GM18861 (cell line): ENCODE results near the gene IFNGR2.
"Not testable (repeated sequence)": the region's sequence is repeated elsewhere in the genome, so short reads cannot be mapped to it uniquely, and the experiment has no call there.

Experiments
- ATAC-seq: cut with Tn5 transposase; IDR thresholded peaks from one replicate; pipeline ENCODE4 v1.9.1; 2021; ENCODE audit not compliant: unreplicated experiment

The IFNGR2 gene

DNA sequence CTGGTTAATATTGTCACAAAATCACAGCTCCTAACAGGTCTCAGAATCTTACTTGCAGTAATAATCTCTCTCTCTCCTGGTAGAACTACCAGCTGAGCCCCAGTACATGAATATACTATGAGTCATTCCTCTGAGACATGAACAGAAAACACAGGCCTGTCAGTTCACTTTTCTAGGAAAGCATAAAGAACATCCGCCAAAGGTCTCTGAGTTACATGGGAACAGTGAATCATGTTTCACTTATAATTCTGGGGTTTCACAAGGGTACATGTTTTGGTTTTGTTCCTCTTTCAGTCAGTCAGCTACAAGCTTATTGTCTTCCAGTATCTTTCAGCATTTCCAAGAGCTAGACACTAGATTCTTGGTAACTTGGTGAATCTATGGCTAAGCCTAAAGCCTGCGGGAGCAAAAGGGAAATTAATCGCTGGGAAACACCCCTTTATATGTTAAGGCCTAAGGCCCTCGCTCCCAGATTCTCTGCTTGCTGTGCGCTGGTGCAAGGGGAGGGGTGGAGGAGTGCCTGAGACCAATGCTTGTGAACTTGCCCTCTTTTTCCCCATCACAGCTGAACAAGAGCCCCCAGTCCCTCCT, 31.7 kb downstream of the IFNGR2 start:
- peak; percentile 83 for ATAC-seq

- ATAC-seq, result no peak
Observed at GRCh38 chr21:33437140-33437539, 33.9 kb downstream of the IFNGR2 start.

DNA sequence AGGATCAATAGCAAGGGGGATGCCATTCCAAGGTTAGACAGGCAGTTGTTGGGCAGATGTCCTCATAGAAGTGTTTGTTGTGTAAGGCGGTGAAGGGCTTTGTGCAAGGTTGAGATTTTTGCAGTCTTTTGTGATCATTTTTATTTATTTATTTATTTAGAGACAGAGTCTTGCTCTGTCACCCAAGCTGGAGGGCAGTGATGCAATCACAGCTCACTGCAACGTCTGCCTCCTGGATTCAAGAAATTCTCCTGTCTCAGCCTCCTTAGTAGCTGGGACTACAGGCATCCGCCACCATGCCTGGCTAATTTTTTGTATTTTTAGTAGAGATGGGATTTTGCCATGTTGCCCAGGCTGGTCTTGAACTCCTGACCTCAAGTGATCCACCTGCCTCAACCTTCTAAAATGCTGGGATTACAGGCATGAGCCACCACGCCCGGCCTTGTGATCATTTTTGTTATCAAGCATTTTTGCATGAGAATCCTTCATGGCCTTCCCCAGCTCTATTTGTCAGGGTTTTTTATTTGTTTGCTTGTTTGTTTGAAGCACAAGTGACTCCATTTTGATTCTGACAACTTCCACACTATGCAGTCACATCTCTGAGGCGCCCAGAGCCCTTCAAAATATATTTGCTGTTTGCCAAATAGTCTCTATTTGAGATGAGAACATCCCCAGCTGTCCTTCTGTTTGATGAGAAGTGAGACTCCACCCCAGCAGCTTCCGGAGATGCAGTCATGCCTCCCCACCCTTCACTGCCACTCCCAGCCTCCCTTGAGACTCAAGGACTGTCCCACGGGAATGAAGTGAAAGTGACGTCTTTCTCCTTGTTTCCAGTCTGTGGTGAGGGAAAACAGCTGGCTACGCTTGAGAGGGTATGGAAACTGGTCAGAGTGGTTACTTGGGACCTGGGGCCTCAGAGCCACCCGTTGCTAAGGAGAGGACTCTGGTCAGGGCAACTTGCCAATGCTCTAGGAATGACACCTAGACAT, 38.6 kb downstream of the IFNGR2 start:
- ATAC-seq, result peak; percentile 55

DNA sequence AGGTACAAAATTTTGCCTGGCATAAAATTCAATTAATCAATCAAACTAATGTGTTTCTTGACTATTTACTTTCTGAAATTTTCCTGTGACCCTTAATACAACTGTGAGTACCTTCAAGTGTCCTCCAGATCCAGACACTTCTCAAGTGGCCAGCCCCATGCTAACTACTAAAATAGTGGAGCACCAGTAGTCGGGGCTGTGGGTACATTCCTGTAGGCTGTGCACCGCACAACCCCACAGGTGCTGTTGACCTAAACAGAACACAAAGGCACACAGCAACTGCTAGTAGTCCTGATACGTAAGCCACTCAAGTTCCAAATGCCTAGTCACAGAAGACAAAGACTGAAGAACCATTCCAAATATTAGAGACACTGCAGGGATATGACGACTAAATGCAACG, 40.0 kb downstream of the IFNGR2 start:
- no peak for ATAC-seq

GRCh38 chr21:33444499-33444898, 41.3 kb downstream of the IFNGR2 start:
- ATAC-seq, result no peak

- ATAC-seq, result not testable (repeated sequence)
Observed at GRCh38 chr21:33446620-33447019, 43.4 kb downstream of the IFNGR2 start.

DNA sequence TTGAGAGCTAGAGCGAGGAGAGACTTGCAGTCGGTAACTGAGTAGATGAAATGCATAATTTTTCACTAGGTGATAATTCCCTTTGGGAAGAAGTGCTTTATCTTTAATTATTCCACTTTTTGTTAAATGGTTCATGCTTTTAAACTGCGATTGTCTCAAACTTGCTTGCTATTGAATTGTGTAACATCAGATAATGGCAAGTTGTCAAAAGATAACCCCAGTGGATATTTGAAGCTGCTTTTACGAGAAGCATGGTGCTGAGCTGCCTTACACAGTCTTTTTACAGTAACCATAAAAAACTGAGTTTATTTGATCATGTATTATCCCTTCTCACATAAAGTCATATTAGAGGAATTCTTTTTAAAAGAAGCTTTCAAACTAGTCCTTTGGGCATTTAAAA, 46.4 kb downstream of the IFNGR2 start:
- ATAC-seq, result no peak

GRCh38 chr21:33451634-33452071, 48.4 kb downstream of the IFNGR2 start:
- ATAC-seq, result no peak

DNA sequence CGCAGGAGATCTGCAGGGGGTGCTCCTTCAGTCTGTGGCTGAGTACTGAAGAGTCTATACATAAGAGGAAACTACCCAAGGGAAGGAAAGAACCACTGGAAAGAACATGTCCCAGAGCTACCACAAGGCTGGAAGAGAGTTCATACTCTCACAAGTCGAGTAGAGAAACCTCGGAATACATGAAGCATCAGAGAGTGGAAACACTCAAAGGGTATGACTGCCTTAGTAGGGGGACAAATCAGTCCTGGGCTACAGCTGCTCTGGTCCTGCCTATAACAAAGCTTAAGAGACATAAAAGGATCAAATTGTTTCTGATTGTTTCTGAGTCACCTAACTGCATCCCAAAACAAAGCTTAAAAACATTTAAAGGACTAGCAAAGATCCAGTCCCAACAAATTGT, 49.1 kb downstream of the IFNGR2 start:
- no peak for ATAC-seq

DNA sequence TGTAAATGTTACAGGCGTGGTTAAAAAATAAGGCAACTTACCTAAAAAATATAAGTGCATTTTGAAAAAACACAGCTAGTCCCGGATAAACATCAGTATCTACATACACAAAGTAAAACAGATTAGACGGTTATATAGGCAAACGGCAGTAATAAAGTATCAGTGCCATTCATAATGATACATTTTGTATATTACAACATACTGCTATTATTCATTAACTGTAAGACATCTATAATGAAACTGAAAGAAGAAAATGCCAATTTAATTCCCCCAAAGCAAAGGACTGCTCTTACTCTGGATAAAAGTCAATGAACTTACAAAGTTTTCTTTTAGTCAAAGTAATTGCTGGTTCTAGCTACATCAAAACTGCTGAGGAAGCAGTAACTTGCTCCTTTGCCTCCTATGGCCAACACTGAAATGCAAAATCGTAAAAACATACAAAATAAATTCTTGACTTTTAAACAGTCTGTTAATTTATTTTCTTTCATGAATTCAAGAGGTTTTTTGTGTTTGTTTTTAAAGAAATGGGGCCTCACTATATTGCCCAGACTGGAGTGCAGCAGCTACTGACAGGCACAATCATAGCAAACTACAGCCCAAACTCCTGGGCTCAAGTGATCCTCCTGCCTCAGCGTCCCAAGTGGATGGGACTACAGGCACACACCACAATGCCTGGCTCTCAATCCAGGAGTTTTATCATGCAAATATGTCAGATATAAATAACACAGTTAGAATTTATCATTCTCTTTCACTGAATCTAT, 52.7 kb downstream of the IFNGR2 start:
- no peak for ATAC-seq

GRCh38 chr21:33458861-33459260, 55.6 kb downstream of the IFNGR2 start:
- ATAC-seq, result no peak

- ATAC-seq, result no peak
Observed at GRCh38 chr21:33461538-33462250, 58.5 kb downstream of the IFNGR2 start.

DNA sequence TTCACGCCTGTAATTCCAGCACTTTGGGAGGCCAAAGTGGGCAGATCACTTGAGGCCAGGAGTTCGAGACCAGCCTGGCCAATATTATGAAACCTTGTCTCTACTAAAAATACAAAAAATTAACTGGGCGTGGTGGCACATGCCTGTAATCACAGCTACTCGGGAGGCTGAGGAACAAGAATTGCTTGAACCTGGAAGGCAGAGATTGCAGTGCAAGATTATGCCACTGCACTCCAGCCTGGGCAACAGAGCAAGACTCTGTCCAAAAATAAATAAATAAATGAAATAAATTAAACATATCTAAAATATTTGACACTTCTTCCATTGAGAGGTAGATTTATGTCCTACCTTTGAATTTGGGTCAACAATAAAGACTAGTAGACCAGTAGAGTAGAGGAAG, 66.0 kb downstream of the IFNGR2 start:
- ATAC-seq, result not testable (repeated sequence)

- no peak for ATAC-seq
Observed at GRCh38 chr21:33470701-33471100, 67.5 kb downstream of the IFNGR2 start.

- ATAC-seq, result no peak
Observed at GRCh38 chr21:33473344-33473743, 70.1 kb downstream of the IFNGR2 start.

GRCh38 chr21:33477066-33477465, 73.9 kb downstream of the IFNGR2 start:
- no peak for ATAC-seq

GRCh38 chr21:33478182-33478581, 75.0 kb downstream of the IFNGR2 start:
- no peak for ATAC-seq

DNA sequence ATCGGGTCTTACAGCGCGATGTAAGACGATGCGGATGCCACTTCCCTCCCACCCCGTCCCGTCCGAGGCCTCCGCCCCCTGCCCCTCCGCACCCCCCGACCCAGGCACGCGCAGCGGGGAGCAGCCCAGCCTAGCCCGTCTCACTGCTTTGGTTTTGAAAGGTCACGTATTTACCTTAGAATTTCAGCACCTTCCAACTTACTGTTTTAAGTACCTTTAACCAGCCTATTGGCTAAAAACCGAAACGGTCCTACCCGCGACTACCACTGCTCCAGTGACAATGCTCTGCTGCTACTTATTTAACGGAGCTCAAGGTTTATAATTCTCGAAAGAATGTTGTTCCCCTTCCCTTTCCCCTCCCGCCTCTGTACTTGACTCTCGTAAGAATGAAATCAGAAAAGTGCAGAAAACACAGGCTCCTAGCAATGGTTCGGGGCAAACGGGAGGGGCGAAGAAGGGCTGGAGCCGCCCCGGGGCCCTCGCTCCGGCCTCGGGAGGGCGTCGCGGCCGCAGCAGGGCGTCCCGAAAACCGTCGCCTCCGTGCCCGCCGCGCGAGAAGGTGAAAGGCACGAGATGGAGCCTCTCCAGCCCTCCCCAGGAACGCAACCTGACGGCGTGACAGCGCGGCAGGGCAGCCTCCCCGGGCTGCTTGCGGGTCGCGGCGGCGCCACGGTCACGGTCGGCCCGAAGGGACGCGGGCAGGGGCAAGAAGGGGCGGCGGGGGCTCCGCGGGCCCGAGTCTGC, 75.9 kb downstream of the IFNGR2 start:
- peak; percentile 8 for ATAC-seq

DNA sequence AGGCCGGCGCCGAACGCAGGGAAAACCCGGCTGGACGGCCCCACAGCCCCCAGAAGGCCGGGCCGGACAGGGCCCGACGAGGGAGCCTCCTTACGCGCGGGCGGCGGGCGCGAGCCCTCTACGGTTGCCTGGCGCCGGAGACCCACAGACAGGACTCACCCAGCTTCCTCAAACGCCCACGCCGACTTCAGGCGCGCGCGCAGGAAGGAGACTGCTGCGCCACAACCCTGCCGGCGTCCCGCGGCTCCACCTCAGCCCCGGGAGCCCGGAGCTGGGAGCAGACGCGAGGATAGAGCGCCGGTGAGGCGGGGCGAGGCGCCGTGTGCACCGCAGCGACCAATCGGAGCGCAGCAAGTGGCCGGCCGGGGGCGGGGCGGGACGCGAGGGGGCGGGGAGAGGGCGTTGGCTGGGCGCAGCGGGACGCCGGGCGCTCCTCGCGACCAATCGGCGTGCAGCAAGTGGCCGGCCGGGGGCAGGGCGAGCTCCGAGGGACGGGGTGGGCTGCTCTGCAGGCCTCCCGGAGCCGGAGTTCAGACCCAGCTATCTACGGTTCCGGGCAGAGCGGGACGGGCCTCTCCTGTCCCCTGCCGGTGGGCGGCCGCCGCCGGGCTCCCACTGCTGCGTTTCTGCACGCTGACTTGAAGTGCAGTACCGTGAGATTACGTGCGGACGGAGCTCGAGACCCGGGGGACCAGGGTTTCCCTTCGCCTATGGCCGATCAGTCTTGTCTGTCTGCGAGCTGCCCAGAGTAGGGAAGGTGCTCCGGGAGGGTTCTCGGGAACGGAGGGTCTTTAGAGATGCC, 76.7 kb downstream of the IFNGR2 start, which contains the start of gene TMEM50B:
TSS of gene TMEM50B (minus strand) at position 296 of the 802 bp plus-strand sequence. CDS start 11,089 bp downstream, outside the sequence.
- peak; percentile 75 for ATAC-seq
